Mucosa of stomach (tissue), 1 donor: ENCODE measurements around the gene HOXB9.

Experiments
- H3K27me3 ChIP-seq: one replicate; pipeline ENCODE4 v1.7.0; 2013; ENCODE audit warnings: mild to moderate bottlenecking, low read length; ENCODE audit not compliant: control insufficient read depth, insufficient read depth
- H3K36me3 ChIP-seq: one replicate; pipeline ENCODE4 v1.7.0; 2013; ENCODE audit warnings: low read length; ENCODE audit not compliant: control insufficient read depth, insufficient read depth
- H3K4me1 ChIP-seq: one replicate; pipeline ENCODE4 v1.7.0; 2013; ENCODE audit warnings: mild to moderate bottlenecking, low read length; ENCODE audit not compliant: control insufficient read depth, insufficient read depth
- H3K4me3 ChIP-seq: one replicate; pipeline ENCODE4 v1.7.0; 2013; ENCODE audit warnings: low read length
- H3K9ac ChIP-seq: one replicate; pipeline ENCODE4 v1.7.0; 2013; ENCODE audit warnings: mild to moderate bottlenecking, low read length, moderate library complexity
- H3K9me3 ChIP-seq: one replicate; pipeline ENCODE4 v1.7.0; 2013; ENCODE audit warnings: mild to moderate bottlenecking, low read length, moderate library complexity; ENCODE audit not compliant: control insufficient read depth
- donor health status: Pancreatic carcinoma.

Gene HOXB9

DNA sequence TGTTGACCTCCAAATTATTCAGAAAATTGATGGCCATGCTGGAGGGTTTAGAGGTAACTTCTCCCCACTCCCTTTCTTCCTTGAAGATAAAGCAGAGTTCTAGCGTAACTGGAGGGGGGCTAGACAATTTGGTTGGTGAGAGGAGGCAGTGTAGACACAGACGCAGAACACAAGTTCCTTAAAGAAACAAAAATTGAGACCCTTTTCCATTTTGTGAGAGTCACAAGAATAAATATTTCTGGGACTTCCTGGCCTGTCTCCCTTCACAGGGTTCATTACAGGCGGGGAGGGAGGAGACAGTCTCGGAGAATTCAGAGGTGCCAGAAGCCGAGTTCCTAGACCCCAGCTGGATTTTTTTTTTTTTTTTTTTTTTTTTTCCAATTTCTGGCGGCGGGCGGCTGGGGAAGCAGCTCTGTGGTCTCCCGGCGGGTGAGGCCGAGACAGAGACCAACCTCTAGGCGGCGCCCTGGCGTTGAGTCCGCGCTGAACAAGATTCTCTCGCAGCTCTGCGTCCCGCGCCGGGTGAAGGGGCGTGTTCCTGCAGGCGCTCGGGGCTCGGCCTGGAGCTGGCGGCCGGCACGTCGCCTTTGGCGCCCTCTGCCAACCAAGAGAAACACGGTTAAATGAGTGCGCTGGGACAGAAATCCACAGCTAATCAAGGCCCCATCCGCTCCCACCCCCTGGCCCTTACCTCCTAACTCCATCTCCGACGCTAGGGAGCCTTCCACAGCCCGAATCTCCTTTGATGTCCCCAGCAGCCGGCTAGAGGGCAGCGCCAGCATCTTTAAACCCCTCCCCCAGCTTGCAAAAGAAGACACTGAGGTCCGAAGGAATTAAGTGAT lies 10.2 kb upstream of the HOXB9 start:
- peaks cover 5% of the 10 kb centered on the region for H3K4me1 ChIP-seq
- H3K4me3 ChIP-seq, result no peak overlapping the region
- no peaks in the 10 kb centered on the region for H3K36me3 ChIP-seq
- no peak overlapping the region for H3K9ac ChIP-seq
- peaks cover 100% of the 10 kb centered on the region for H3K27me3 ChIP-seq
- no peaks in the 10 kb centered on the region for H3K9me3 ChIP-seq

DNA sequence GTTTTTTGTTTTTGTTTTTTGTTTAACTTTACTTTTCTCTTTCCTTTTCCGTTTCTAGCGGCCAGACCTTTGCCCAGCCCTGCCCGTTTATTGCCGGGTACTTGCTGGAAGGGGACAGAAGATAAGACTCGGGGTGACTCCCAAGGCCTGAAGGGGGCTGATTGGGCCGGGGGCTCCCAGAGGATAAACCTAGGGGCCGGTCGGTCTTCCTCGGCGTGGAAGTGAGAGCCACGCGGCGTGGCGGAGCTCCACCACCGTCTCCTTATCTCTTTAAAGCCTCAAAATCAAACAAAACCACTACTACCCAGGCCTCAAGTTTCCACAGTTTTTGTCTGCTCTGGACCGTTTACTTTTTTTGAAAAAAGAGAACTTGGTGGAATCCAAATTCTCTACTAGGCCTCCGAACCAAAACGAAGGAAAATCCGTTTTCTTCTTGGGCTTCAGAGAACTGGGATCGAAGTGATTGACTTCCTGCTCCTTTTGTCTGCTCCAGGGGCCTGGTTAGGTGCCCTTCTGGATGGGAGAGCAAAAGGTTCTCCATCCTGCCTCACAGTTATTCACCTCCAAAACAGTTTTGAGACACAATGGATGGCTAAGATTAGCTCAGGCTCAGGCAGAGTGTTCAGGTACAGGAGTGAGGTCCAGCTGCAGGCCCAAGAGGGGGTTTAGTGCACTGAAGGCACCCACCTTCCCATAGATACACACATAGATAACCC lies 8.5 kb upstream of the HOXB9 start:
- peaks cover 100% of the 10 kb centered on the region for H3K27me3 ChIP-seq
- no peak overlapping the region for H3K9ac ChIP-seq
- peaks cover 5% of the 10 kb centered on the region for H3K4me1 ChIP-seq
- H3K9me3 ChIP-seq, result no peaks in the 10 kb centered on the region
- no peak overlapping the region for H3K4me3 ChIP-seq
- H3K36me3 ChIP-seq, result no peaks in the 10 kb centered on the region

GRCh38 chr17:48633266-48633677 lies 7.1 kb upstream of the HOXB9 start:
- Histone ChIP-seq H3K9ac (no peak overlapping the region), H3K36me3 (no peaks in the 10 kb centered on the region), H3K4me3 (no peak overlapping the region), H3K27me3 (peaks cover 100% of the 10 kb centered on the region), H3K9me3 (no peaks in the 10 kb centered on the region), H3K4me1 (peaks cover 5% of the 10 kb centered on the region)

DNA sequence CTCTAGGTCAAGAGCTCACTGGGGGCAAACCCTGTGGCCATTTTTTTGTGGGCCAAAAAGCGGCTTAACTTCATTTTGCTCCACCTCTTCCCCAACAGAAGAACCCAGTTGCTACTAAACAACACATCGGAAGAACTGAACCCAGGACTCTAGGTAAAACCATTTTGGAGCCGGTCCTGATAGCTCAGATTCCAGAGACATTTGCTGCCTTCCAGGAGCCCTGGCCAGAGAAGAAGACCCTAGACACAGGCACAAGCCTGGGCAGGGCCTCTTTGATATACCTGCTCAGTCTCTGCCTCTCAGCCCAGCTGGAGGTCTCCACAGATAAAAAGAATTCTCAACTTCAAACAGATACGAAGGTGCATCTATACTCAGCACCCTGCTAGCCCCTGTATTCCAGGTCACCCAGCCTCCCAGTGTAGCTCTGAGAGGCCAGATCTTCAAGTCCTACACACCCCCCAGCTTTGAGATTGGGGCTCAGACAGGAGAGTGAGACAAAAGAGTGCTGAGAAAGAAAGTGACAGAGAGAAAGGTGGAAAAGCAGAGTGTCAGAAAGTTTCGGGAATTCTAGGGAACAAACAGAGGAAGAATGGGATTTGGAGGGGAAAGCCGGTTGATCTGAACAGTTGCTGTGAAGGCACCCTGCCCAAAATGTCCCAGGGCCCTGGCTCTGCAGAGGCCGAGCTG lies 6.6 kb upstream of the HOXB9 start:
- no peaks in the 10 kb centered on the region for H3K9me3 ChIP-seq
- H3K36me3 ChIP-seq, result no peaks in the 10 kb centered on the region
- no peak overlapping the region for H3K9ac ChIP-seq
- H3K4me1 ChIP-seq, result peaks cover 5% of the 10 kb centered on the region
- H3K4me3 ChIP-seq, result no peak overlapping the region
- peaks cover 100% of the 10 kb centered on the region for H3K27me3 ChIP-seq

DNA sequence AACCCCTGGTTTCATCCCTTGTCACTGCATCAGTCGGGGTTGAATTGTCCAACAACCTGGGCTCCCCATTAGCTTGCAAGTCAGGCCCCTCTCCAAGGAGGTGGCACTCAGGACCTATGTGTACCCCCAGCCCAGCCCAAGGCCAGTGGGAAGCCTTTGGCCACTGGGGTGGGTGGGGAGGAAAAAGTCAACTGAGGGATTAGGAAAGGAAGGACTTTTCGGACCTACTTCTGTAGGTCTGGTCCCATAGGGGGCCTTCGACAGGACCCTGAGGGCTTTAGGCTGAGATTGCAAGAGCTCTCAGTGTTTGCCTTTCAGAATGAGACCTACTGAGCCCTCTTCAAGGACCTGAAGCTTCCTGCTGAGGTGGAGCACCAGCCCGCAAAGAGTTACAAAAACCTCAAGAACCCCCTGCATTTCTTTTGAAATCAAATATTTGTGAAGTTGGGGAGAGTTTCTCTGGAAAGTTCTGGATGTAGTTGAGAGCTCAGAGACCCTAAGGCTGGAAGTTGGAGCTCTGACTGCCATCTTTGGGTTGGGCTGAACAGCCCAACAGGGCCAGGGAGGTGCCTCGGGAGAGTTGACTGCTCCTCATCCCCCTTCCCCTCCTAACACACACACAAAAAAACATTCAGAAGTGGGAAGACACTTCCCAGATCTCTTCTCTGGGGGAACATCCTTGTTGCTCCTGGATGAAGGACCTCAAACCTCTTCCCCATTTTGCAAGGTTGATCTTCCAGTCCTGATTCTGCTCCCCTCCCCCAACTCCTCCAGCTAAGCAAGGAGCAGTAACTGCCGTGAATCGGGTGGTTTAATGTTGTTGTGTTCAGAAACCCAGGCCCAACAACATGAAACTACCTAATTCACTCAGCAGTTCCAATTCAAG lies 5.8 kb upstream of the HOXB9 start:
- Histone ChIP-seq H3K4me1 (peaks cover 5% of the 10 kb centered on the region), H3K9ac (no peak overlapping the region), H3K36me3 (no peaks in the 10 kb centered on the region), H3K4me3 (no peak overlapping the region), H3K9me3 (no peaks in the 10 kb centered on the region), H3K27me3 (peaks cover 100% of the 10 kb centered on the region)

GRCh38 chr17:48630925-48631692 lies 5.0 kb upstream of the HOXB9 start:
- H3K9ac ChIP-seq, result no peak overlapping the region
- peaks cover 5% of the 10 kb centered on the region for H3K4me1 ChIP-seq
- H3K27me3 ChIP-seq, result peaks cover 99% of the 10 kb centered on the region
- H3K4me3 ChIP-seq, result no peak overlapping the region
- H3K9me3 ChIP-seq, result no peaks in the 10 kb centered on the region
- no peaks in the 10 kb centered on the region for H3K36me3 ChIP-seq

DNA sequence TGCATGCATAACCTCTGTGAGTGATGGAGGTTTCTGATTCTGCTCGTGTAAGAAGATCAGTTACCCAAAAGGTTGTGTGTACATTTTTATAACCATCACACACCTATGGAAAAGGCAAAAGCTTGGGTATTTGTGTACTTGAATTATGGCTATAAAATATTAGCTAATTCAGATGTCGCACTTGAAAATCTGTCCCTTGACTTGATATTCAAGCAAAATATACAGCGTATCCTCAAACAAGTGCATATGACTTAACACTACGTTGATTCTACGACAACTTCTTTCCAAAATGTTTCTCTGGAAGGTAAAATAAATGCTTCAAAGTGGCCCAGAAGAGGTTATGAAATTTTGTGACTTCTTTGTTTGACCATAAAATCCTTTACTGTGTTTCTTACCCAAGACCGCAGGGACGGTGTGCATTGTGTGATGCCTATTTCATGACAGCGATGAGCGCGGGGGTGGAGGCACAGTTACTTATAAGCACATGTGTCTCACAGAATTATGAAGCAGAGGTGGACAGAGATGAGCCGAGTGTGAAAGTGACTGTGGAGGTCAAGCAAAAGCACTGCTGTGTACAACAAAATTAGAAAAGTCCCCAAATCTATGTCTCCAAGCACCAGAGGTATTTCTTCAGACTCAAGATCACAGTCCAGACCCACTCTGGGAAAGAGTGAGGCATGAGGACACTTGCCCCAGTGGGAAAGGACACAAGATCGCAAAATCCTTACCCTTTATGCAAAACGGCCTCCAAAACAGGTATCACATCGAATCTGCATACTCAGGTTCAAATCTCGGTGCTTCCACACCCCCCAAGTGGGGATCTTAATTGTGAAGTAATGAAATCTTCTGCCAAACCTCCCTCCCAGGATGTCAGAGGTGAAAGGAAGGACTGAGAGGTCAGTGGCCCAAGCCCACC lies 4.1 kb upstream of the HOXB9 start:
- Histone ChIP-seq H3K4me1 (peaks cover 13% of the 10 kb centered on the region), H3K9ac (no peak overlapping the region), H3K9me3 (no peaks in the 10 kb centered on the region), H3K36me3 (no peaks in the 10 kb centered on the region), H3K4me3 (no peak overlapping the region), H3K27me3 (peaks cover 99% of the 10 kb centered on the region)

- Histone ChIP-seq H3K9me3 (no peaks in the 10 kb centered on the region), H3K4me1 (peaks cover 17% of the 10 kb centered on the region), H3K36me3 (no peaks in the 10 kb centered on the region), H3K27me3 (peaks cover 99% of the 10 kb centered on the region), H3K9ac (no peak overlapping the region), H3K4me3 (no peak overlapping the region)
Observed at GRCh38 chr17:48629411-48629759, 3.2 kb upstream of the HOXB9 start.

DNA sequence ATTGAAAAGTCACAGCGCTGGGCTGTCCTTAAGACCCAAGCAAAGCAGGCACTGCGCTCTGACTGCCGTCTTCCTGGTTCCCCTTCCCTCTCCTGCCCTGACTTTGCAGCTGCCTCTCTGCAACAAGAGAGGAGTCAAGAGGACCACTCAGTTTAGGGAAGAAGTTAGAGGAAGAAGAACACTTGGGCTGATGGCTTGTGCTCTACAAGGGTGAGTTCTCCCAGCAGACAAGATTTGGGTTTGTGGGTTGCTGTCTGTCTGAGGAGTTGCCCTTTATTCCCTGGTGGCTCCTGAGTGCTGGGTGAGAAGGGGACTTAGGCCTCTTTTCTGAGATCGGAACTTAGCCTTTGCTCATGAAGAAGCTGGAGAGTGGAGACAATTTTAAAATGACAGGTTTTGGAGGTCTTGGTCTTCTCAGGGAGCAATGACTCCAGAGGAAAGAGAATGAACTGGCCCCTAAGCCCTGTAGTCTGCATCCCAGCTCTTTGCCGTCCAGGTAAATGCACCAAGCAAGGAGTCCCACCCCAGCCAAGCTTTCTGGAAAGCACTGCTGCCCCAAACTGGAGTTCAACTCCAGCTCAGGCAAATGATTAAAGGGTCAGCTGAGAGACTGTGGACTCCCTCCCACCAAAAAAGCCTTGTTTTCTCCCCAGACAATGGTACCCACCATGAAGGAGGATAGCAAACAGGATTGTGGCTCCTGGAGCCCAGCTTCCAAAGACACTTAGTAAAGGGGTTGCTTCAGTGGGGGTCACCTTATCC lies 2.7 kb upstream of the HOXB9 start:
- Histone ChIP-seq H3K4me1 (peaks cover 17% of the 10 kb centered on the region), H3K4me3 (no peak overlapping the region), H3K9me3 (no peaks in the 10 kb centered on the region), H3K36me3 (no peaks in the 10 kb centered on the region), H3K9ac (no peak overlapping the region), H3K27me3 (peaks cover 99% of the 10 kb centered on the region)
